GM12891 (cell line): ENCODE results near the gene ANKRD44.
A peak's percentile ranks its signal among the peaks of the same experiment; 100 is the strongest.

Experiments
- POLR2A ChIP-seq: IDR thresholded peaks from 2 replicates; pipeline ENCODE4 v1.6.1; 2011; ENCODE audit warnings: low read depth, low read length, control low read depth
- POLR2AphosphoS5 ChIP-seq: IDR thresholded peaks from 2 replicates; pipeline ENCODE4 v1.6.1; 2011; ENCODE audit warnings: low read depth, low read length, control low read depth
- SPI1 ChIP-seq: IDR thresholded peaks from 2 replicates; pipeline ENCODE4 v1.6.1; 2011; ENCODE audit warnings: low read depth, low read length, control low read depth
- TAF1 ChIP-seq: IDR thresholded peaks from 2 replicates; pipeline ENCODE4 v1.6.1; 2011; ENCODE audit warnings: low read depth, low read length, control low read depth

DNA sequence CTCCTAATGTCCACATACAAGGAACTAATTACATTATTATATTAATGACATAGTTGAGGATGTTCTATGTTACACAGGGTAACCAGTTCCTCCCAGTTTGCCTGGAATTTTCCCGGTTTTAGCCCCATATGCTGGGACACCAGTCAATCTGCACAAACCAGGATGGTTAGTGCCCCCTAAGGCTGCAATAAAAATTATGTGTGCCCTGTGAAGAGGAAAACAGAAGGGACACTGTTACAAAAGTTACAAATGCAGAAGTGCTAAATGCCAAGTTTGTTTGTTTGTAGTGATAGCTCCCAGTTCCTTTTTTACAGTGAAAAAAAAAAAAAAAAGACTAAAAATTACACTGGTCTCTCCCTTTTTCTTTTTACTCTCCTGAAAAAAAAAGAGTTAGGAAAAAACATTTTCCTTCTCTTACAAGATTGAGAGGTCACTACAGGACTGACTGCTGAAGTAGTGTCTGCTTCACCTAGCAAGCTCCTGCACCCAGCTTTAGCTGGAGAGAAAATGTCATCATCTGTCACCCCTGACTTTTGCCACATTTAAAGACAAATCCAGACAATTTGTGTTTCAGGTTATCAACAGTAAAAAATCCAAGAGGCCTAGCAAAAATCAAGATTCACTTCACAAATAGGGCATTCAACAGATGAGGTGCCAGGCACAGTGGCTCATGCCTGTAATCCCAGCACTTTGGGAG lies 3.2 kb downstream of the ANKRD44 start:
- TF ChIP-seq POLR2AphosphoS5 (no peak), POLR2A (no peak), SPI1 (peak; percentile 93), TAF1 (no peak)
